GM13977 (cell line): ENCODE data around the gene TSHZ2.
"Not testable (repeated sequence)": the region's sequence is repeated elsewhere in the genome, so short reads cannot be mapped to it uniquely, and the experiment has no call there.

Experiments used
- DNase-seq: peaks from one replicate; pipeline ENCODE4 v3.0.0; 2012; ENCODE audit warnings: low spot score
- in situ Hi-C: fragments of 300-500 bp; cut with MboI; formaldehyde crosslinking; loops from one replicate; pipeline ENCODE4 v1.12.0; 2022; ENCODE audit warnings: low sequenced_read_pairs, low pct_unique_long_range_greater_than_20kb, mixed read lengths, inconsistent platforms; ENCODE audit not compliant: unreplicated experiment
- TF ChIP-seq, protein P1 (sequence below): IDR thresholded peaks from 2 replicates; pipeline ENCODE4 v1.5.1; 2012; ENCODE audit warnings: mild to moderate bottlenecking, control low read depth; ENCODE audit not compliant: insufficient read depth; ENCODE audit errors: extremely low read depth, missing control alignments

Gene TSHZ2

DNA sequence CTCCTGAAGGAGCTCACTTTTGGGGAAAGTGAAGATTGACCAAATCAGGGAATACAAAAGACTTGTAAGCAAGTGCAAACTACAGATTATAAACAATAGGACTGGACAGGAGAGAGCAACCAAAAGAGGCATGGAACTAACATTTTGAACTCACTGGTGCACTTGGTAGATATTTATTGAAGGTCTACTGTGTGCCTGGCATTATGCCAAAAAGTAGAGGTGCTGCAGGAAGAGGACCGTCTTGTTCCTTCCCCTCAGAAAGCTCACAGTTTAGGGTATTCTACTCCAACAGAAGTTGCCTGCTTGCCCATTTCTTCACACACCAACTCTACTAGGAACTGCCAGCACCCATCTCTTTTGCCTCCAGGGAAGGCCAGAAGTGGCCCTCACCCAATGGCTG is 10.0 kb upstream of the TSHZ2 start:
- no peak for DNase-seq
- TF ChIP-seq, protein P1, sequence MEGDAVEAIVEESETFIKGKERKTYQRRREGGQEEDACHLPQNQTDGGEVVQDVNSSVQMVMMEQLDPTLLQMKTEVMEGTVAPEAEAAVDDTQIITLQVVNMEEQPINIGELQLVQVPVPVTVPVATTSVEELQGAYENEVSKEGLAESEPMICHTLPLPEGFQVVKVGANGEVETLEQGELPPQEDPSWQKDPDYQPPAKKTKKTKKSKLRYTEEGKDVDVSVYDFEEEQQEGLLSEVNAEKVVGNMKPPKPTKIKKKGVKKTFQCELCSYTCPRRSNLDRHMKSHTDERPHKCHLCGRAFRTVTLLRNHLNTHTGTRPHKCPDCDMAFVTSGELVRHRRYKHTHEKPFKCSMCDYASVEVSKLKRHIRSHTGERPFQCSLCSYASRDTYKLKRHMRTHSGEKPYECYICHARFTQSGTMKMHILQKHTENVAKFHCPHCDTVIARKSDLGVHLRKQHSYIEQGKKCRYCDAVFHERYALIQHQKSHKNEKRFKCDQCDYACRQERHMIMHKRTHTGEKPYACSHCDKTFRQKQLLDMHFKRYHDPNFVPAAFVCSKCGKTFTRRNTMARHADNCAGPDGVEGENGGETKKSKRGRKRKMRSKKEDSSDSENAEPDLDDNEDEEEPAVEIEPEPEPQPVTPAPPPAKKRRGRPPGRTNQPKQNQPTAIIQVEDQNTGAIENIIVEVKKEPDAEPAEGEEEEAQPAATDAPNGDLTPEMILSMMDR = no peak
- in situ Hi-C loops = no loop called here

DNA sequence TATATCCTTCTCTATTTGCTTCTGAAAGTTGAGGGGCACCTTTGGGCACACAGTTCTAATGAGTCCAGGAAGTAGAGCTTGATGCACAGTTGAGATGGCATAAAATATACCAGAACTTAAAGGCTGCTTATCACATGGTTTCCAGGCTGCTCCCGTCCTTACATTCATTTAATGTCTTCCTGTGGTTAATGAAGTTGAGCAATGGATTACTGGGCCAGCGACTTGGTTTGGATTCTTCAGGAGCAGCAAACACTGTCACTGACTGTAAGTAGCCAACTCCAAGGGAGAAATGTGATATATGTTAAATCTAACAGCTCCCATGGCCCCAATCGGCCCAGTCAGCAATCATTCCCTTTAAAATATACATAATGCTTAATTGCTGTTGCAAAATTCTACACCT is 9.0 kb upstream of the TSHZ2 start:
- in situ Hi-C loops = no loop called here
- TF ChIP-seq, protein P1 = no peak
- DNase-seq = no peak

DNA sequence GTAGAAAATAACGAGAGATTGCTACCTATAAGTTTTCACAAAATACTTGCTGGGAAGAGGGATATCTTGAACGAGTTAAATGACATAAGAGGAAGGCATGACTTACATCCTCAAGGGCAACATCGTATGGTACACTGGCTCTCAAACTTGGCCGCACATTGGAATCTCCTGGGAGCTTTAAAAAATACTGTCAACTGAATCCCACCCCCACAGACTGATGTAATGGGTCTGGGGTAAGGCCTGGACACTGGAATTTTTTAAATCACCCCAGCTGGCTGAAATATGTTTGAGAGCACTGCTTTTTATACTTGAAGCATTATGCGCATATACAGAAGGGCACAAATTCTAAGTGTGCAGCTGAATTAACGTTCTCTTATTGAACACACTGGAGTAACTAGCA is 8.0 kb upstream of the TSHZ2 start:
- in situ Hi-C loops = no loop called here
- TF ChIP-seq, protein P1 = no peak
- DNase-seq = no peak

DNA sequence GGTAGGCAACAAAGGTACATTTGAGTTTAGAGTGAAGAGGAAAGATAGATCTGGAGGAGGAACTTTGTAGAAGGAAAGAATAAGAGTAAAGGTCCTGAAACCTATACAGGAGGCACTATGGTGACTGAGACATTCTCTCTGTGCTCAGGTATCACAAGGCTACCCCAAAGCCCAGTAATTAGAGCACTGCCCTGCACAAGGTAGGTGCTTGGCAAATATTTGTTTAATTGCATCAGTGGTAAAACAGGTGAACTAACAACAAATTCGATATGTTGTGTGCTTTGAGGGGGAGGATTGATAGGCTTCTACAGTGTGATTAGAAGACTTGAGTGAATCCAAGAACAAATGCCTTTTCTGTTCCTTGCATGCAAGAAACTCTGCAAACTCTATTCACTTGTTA is 6.8 kb upstream of the TSHZ2 start:
- DNase-seq = no peak
- in situ Hi-C loops = no loop called here
- TF ChIP-seq, protein P1 = no peak

DNA sequence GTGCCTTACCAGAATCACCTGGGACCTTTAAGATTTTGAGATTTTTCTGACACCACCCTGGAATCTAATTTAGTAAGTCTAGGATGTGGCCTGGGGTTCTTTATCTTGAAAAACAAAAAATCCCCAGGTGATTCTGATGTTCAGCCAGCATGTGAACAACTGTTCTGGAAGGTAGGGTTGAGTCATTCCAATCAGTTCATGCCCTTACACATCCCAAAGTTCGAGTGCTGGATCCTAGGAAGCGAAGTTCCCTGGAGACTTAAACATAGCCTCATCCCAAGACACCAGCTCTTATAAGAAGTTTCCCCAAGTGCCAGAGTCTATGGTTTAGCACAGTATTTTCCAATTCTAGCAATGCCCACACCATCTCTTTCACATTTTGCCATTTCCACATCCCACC is 6.3 kb upstream of the TSHZ2 start:
- in situ Hi-C loops = no loop called here
- no peak for DNase-seq
- TF ChIP-seq, protein P1 = no peak

DNA sequence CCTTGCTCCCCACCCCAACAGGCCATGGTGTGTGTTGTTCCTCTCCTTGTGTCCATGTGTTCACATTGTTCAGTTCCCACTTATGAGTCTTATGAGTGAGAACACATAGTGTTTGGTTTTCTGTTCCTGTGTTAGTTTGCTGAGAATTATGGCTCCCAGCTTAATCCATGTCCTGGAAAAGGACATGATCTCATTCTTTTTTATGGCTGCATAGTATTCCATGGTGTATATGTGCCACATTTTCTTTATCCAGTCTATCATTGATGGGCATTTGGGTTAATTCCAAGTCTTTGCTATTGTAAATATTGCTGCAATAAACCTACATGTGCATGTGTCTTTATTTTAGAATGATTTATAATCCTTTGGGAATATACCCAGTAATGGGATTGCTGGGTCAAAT is 5.6 kb upstream of the TSHZ2 start:
- in situ Hi-C loops, DNase-seq: not testable (repeated sequence)

DNA sequence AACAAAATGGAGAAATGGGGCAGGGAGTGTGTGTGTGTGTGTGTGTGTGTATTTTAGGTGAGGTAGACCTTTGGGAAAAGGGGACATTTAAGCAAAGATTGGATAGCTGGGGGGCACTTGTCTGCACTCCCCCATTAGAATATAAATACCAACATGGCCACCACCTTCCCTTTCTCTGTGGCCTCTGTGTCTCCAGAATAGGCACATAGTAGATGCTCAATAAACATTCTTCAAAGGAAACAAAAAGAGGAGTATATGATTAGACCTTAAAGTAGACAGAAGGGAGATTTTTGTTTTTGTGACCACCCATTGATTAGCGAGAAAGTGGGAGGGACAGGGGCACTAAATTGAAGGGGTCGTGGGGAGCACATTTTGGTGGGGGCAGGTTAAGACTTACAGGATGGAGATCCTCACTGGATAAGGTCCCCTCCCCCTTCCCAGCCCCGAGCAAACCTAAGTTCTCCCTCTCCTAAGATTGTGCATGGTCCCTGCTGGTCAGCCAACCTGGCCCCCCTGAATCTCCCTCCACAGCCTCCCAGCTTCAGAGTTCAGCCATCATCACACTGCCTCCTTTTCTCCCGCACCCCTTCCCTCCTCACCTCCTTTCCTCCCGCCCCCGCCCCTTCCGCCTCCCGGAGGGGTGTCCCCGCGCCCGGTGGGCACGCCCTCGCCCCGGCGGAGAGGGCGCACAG is 514 bp upstream of the TSHZ2 start:
- TF ChIP-seq, protein P1 = no peak
- DNase-seq = no peak
- in situ Hi-C loops = no loop called here
